Measurements from ENCODE around the gene CERT1.
"Not testable (repeated sequence)": the region's sequence is repeated elsewhere in the genome, so short reads cannot be mapped to it uniquely, and the experiment has no call there.

Gene CERT1

GRCh38 chr5:75524071-75524470 lies 12.6 kb upstream of the CERT1 start:
- no peak for DNase-seq (ENCODE audit: low read depth in 2 of 2)

DNA sequence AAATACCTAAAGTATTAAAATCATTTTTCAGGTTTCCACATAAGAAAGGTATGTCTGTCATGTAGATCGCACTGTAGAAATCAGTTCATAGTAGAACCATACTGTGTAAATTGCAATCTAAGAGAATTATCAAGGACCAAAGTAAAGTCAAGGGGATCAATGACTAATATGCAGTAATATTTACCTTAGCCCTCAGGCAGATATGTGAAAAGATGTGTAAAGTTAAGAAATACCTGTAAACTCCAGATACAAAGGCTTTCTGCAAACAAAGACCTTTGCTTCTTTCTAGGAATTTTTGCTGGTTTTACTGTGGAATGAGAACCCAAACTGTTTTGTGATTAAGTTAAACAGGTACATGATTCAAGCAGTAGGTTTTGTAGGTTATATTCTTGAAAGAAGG lies 11.8 kb upstream of the CERT1 start:
- DNase-seq (ENCODE audit: low read depth in 2 of 2) = no peak

DNA sequence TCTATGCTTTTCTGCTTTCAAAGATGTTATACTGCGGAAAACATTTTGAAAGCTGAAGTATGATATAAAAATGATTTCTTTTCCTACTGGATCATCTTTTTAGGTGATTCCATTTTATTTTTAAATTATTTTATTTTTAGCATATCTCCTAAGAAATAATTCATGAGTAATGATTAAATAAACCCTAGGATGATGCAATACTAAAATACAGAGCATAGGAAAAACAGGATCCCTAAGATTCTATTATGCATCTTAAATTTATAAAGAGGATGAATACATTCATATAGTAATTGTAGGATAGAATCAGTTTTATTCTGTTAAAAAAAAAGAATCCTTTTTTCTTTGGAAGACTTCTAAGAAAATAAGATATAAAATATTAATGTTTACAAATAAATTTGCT lies 11.1 kb upstream of the CERT1 start:
- no peak for DNase-seq (ENCODE audit: low read depth in 2 of 2)

DNA sequence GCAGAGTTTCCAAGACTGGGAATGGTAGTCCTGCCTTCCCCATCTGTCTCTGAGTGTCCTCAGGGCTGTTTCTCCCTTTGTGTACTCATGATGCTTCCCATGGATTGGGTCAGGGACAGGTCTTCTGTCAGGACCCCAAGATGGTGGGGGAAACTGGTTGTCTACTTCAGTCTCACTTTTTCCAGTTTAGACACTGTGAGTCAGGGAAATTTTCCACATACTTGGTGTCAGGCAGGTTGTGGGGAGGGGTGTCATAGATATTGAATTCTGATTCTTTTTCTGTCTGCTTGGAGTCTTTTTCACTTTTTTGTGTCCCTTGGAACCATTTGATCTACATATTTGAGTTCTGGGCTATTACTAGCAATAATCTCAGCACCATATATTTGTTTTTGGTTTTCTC lies 10.6 kb upstream of the CERT1 start:
- no peak for DNase-seq (ENCODE audit: low read depth in 2 of 2)

GRCh38 chr5:75521195-75521594 lies 9.8 kb upstream of the CERT1 start:
- no peak for DNase-seq (ENCODE audit: low read depth in 2 of 2)

DNA sequence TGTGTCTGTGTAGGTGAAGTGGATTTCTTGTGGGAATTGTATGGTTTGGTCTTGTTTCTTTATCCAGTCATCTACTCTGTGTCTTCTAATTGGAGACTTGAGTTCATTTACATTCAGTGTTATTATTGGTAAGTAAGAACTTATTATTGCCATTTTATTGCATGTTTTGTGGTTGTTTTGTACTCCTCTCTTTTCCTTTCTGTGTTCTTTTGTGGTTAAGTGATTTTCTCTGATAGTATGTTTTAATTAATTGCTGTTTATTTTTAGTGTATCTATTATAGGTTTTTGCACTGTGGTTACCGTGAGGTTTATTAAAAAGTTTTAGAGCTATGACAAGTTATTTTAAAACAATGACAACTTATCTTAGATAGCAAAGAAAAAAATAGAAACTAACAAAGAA lies 8.3 kb upstream of the CERT1 start:
- no peak for DNase-seq (ENCODE audit: low read depth in 2 of 2)

DNA sequence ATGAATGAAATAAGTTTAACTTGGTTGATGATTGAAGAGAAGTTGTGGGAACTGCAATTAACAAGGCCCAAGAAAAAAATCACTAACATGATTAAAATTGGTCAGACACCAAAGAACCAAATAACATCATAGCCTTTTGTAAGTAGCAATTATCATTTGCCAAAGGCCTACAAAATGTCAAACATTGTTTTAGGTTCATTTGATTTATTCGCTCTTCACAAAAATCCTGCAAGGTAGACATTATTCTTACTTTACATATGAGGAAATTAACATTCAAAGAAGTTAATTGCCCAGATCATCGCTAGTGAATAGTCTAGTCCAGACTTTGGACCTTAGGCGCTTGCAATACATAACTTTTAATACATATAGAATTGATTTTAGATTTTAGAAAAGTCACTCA lies 2.9 kb upstream of the CERT1 start:
- no peak for DNase-seq (ENCODE audit: low read depth in 2 of 2)

- no peak for DNase-seq (ENCODE audit: low read depth in 2 of 2)
Observed at GRCh38 chr5:75513841-75514240, 2.4 kb upstream of the CERT1 start.

- no peak for DNase-seq (ENCODE audit: low read depth in 2 of 2)
Observed at GRCh38 chr5:75512383-75513074, 1.1 kb upstream of the CERT1 start.

DNA sequence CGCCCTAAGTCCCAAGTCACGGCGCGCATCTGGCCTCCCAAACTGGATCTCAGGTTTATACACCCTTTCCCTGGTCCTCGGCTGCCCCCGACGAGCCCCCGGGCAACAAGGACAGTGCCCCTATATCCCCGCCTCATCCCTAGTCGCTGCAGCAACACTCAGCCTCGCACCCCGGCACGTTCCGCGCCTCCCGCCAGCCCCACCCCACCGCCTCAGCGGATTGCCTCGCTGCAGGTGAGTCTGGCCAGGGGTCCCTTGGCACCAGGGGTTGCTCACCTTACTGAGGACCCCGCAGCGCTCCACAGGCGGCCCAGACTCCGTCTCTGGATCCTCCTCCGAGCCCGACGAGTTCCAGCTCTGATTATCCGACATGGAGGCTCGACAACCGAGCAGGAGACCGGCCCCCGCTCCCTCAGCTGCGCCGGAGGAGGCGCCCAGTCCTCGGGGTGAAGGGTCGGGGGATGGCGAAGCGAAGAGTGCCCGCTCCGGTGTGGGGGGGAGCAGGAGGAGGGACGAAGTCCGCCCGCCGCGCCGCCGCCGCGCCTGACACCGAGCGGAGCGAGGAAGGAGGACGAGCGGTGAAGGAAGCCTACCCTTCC lies 494 bp downstream of the CERT1 start:
- peak; percentile 5 to 6 for DNase-seq (ENCODE audit: low read depth in 2 of 2)

DNA sequence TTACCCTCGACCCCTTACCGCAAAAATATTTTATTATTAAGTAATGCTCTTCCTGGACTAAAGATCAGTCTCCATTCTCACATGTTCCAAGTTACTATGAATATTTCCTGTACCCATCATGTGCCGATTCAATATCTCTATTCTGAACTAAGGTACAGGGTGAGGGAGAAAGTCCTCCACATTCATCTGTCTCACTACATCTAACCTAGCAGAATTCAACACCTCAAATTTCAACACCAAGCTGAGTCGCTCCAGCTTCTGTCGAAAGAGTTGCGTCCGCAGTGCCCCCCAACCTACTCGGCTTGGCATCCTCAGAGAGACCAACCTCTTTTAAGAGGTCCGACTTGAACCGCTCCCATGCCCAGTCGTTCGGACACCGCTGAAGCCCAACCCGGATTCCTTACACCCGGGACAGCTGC lies 1.0 kb downstream of the CERT1 start:
- DNase-seq (ENCODE audit: low read depth in 2 of 2) = peak in 1 of 2 donors; percentile 6

DNA sequence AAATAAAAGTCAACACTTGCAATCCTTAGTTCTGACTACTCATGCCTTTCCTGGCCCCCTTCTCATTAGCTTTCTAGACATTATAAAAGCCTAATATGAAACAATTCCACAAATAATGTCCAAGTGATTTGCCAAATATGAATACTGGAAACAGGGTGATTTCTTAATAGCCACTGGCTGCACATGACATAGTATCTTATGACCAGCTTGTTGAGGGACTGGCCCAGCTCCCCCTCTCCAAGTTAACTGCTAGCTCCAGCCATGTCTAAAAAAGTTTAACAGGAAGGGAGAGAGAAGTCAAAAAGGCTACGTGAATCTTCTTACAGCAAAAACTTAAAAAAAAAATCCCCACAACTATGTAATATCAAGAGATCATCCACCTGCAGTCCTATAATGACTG lies 1.5 kb downstream of the CERT1 start:
- no peak for DNase-seq (ENCODE audit: low read depth in 2 of 2)

DNA sequence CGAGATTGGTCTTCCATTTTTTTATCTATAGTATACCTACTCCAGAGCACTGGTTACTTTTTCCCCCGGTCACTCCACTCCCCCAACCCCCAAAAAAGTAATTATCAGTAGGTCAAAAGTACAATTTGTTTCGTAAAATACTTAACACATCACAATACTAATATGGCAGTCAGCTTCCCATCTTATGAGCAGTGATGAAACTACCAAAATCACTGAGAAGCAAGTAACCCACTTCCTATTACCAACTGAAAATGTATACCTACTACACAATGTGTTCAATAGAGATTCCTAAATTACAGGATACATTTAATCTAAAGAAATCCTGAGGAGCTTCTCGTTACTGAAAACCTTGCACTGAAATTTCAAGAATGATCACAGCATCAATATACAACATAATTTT lies 1.9 kb downstream of the CERT1 start:
- DNase-seq (ENCODE audit: low read depth in 2 of 2) = no peak

GRCh38 chr5:75507841-75508240 lies 3.6 kb downstream of the CERT1 start:
- no peak for DNase-seq (ENCODE audit: low read depth in 2 of 2)

DNA sequence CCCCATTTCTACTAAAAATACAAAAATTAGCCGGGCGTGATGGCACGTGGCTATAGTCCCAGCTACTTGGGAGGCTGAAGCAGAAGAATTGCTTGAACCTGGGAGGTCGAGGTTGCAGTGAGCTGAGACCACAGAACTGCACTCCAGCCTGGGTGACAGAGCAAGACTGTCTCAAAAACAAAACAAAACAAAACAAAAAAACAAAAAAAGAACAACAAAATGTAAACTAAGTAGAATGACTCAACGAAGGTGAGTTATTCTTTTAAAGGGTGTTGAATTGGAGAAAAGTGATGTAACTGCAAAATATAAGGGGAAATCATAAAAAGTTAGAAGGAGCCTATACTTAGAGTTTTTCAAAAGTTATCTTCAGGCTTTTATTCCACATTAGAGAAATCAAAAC lies 6.3 kb downstream of the CERT1 start:
- not testable (repeated sequence) for DNase-seq (ENCODE audit: low read depth in 2 of 2)

GRCh38 chr5:75498875-75499274 lies 12.6 kb downstream of the CERT1 start:
- DNase-seq (ENCODE audit: low read depth in 2 of 2) = not testable (repeated sequence)

GRCh38 chr5:75498208-75498777 lies 13.1 kb downstream of the CERT1 start:
- DNase-seq (ENCODE audit: low read depth in 2 of 2) = no peak

GRCh38 chr5:75496026-75496425 lies 15.4 kb downstream of the CERT1 start:
- no peak for DNase-seq (ENCODE audit: low read depth in 2 of 2)

GRCh38 chr5:75491621-75492020 lies 19.8 kb downstream of the CERT1 start:
- no peak for DNase-seq (ENCODE audit: low read depth in 2 of 2)

DNA sequence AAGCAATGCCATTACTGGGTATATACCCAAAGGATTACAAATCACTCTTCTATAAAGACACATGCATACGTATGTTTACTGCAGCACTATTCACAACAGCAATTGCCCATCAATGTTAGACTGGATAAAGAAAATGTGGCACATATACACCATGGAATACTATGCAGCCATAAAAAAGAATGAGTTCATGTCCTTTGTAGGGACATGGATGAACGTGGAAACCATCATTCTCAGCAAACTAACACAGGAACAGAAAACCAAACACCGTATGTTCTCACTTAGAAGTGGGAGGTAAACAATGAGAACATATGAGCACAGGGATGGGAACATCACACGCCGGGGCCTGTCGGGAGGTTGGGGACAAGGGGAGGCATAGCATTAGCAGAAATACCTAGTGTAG lies 21.6 kb downstream of the CERT1 start:
- DNase-seq (ENCODE audit: low read depth in 2 of 2) = not testable (repeated sequence)

- DNase-seq (ENCODE audit: low read depth in 2 of 2) = no peak
Observed at GRCh38 chr5:75484605-75485004, 26.8 kb downstream of the CERT1 start.

- no peak for DNase-seq (ENCODE audit: low read depth in 2 of 2)
Observed at GRCh38 chr5:75482482-75482881, 28.9 kb downstream of the CERT1 start.

GRCh38 chr5:75481024-75481423 lies 30.4 kb downstream of the CERT1 start:
- DNase-seq (ENCODE audit: low read depth in 2 of 2) = no peak

All from stimulated activated CD8-positive, alpha-beta memory T cell treated with anti-CD3 and anti-CD28 coated beads, Interleukin-7, amount 100 ng/mL, for 1 hour (primary cell).